Measurements from ENCODE around the gene ADCK2. TPM values are rescaled to one million over a fixed set of nuclear protein-coding genes. Genes with fewer than 3 reads are reported as not detected.

The ADCK2 gene
- total RNA-seq, 3 donors from 2014 or later, result 21.8 to 31.9 (median 23.6) TPM

DNA sequence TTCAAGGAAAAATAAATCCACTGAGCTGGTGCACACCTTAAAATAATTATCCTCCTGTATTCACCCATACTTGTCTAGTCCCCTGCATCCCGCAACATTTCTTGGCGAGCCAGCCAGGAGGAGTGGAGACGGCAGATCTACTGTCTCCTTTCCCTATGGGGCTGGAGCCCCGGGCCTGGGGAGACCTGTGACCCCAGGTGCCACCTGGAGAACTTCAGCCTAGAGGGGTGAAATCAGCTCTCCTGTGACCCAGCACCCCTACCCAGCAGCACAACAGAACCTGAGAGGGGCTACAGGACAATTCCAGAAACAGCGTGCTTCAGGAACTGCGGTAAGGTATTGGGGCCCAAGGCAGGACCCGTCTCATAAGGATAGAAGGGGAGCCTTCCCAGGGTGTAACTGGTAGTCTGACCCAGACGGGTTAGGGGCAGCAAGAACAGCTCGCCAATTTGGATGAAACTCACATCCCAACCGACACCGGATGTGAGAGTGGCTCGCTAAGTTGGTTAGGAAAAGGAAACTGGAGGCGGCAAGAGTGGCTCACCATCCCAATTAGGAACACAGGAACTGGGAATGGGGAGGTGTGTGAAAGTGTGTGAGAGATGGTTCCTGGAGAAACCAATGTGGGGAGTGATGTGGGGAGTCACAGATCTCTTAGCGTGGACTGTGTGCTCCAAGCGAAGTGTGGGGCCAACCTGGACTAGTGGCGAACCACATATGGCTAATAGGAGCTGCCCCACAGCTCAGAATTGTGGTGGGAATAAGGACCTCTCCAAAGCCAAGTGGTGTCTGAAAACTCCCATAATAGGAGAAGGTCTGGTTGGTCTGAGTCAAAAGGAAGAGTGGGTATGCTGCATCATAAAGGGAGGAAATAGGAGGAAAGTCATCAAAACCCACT, 17.0 kb upstream of the ADCK2 start:
- Histone ChIP-seq H3K9me3 (no peaks in the 10 kb centered on the region), H3K4me3 (peak overlapping the region in 2 of 3 donors; percentile 32 to 50), H3K36me3 (no peaks in the 10 kb centered on the region), H3K27ac (peak overlapping the region; percentile 78 to 80), H3K27me3 (no peaks in the 10 kb centered on the region), H3K4me1 (peaks cover 0 to 8% of the 10 kb centered on the region in 2 donors)
- intact Hi-C loops (cut with DNase I; ENCODE audit: low total_unique reads), result loop anchor here (1.0 kb wide), 1 partner anchor 128 kb away; no protein-coding TSS in a partner anchor
- no peak for DNase-seq (ENCODE audit: low spot score in 2 of 2)
- TF ChIP-seq POLR2A (IDR thresholded peaks at IDR 0.05), result no peak
- TF ChIP-seq, protein P1, sequence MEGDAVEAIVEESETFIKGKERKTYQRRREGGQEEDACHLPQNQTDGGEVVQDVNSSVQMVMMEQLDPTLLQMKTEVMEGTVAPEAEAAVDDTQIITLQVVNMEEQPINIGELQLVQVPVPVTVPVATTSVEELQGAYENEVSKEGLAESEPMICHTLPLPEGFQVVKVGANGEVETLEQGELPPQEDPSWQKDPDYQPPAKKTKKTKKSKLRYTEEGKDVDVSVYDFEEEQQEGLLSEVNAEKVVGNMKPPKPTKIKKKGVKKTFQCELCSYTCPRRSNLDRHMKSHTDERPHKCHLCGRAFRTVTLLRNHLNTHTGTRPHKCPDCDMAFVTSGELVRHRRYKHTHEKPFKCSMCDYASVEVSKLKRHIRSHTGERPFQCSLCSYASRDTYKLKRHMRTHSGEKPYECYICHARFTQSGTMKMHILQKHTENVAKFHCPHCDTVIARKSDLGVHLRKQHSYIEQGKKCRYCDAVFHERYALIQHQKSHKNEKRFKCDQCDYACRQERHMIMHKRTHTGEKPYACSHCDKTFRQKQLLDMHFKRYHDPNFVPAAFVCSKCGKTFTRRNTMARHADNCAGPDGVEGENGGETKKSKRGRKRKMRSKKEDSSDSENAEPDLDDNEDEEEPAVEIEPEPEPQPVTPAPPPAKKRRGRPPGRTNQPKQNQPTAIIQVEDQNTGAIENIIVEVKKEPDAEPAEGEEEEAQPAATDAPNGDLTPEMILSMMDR (IDR thresholded peaks at IDR 0.05), result no peak
- no peak for TF ChIP-seq POLR2AphosphoS5 (IDR thresholded peaks at IDR 0.05)

DNA sequence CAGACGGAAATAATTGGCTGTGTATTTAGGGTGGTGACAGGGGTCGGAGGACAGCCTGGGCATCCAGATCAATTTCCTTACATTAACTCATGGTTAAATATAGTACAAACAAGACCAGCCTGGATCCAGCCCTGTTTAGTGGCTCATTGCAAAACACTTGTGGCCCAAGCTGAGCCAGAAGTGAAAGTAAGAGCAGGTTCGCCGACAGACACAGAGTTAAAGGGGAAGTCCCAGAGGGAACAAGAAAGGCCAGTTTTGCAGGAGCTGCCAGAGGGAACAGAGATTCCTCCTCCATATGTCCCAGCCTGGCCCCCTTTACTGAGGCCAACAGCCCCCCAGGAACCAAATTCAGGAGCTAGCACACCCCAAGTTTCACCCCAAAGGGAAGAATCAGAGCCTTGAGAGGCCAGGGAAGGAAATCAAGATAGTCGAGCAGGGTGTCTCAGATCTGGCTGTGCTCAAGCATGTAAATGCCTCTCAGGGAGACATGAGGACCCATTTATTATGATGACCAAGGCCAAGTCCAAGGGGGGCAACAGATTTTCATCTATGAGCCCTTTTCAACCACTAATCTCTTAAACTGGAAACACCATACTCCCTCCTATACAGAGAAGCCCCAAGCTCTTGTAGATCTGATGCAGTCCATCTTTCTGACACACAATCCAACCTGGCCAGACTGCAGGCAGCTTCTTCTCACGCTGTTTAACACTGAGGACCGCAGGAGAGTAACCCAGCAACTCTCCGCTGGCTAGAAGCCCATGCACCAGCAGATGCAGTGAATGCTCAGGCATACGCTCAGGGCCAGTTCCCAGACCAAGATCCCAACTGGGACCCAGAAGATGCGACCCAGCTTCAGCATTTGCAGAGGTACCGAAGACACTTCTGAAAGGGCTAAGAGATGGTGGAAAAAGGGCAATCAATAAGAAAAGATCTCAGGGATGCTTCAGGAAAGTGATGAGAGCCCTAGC, 15.9 kb upstream of the ADCK2 start:
- Histone ChIP-seq H3K27me3 (no peaks in the 10 kb centered on the region), H3K9me3 (no peaks in the 10 kb centered on the region), H3K36me3 (no peaks in the 10 kb centered on the region), H3K27ac (peak overlapping the region; percentile 78 to 80), H3K4me1 (peaks cover 0 to 8% of the 10 kb centered on the region in 2 donors), H3K4me3 (peak overlapping the region; percentile 15 to 50 (median 32))
- TF ChIP-seq, protein P1 (IDR thresholded peaks at IDR 0.05), result no peak
- TF ChIP-seq POLR2A (IDR thresholded peaks at IDR 0.05) (no peak), POLR2AphosphoS5 (IDR thresholded peaks at IDR 0.05) (peak in 2 of 3 donors; percentile 25 to 53)
- intact Hi-C loops (cut with DNase I; ENCODE audit: low total_unique reads), result no loop called here
- DNase-seq (ENCODE audit: low spot score in 2 of 2), result peak; percentile 69 to 71

DNA sequence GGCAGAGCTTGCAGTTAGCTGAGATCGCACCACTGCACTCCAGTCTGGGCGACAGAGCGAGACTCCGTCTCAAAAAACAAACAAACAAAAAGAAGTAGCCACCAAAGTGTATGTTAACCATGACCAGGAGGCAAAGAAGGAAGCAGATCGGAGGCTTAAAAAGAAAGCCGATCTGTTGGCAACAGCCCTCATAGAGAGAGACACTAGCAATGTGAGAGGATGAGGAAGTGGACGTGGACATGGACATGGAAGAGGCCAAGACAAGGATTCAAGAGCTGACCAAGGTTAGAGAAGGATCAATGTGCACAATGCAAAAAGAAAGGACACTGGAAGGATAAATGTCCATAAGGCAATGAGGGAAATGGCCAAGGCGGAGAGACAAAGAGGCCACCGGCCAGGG, 14.9 kb upstream of the ADCK2 start:
- Histone ChIP-seq H3K9me3 (no peaks in the 10 kb centered on the region), H3K4me3 (no peak overlapping the region), H3K27ac (no peak overlapping the region), H3K4me1 (peaks cover 0 to 8% of the 10 kb centered on the region in 2 donors), H3K27me3 (no peaks in the 10 kb centered on the region), H3K36me3 (no peaks in the 10 kb centered on the region)
- DNase-seq (ENCODE audit: low spot score in 2 of 2), result no peak
- TF ChIP-seq, protein P1 (IDR thresholded peaks at IDR 0.05), result no peak
- TF ChIP-seq POLR2A (IDR thresholded peaks at IDR 0.05) (no peak), POLR2AphosphoS5 (IDR thresholded peaks at IDR 0.05) (no peak)
- intact Hi-C loops (cut with DNase I; ENCODE audit: low total_unique reads), result no loop called here

DNA sequence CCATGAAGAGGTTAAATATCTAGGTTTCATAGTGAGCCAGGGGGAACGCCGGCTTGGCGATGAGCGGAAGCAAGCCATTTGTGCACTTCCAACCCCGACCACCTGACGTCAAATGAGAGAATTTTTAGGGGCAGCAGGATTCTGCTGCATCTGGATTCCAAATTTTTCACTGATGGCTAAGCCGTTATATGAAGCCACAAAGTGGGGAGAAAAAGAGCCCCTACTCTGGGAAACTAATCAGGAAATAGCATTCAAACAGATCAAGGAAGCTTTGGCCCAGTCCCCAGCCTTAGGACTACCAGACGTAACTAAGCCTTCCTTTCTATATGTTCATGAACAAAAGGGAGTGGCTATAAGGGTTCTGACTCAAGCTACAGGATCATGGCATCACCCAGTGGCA, 12.9 kb upstream of the ADCK2 start:
- Histone ChIP-seq H3K9me3 (no peaks in the 10 kb centered on the region), H3K27ac (no peak overlapping the region), H3K4me1 (no peaks in the 10 kb centered on the region), H3K36me3 (no peaks in the 10 kb centered on the region), H3K4me3 (no peak overlapping the region), H3K27me3 (no peaks in the 10 kb centered on the region)
- DNase-seq (ENCODE audit: low spot score in 2 of 2), result no peak
- intact Hi-C loops (cut with DNase I; ENCODE audit: low total_unique reads), result no loop called here
- TF ChIP-seq, protein P1 (IDR thresholded peaks at IDR 0.05), result no peak
- TF ChIP-seq POLR2AphosphoS5 (IDR thresholded peaks at IDR 0.05), result no peak
- no peak for TF ChIP-seq POLR2A (IDR thresholded peaks at IDR 0.05)
